Thyroid gland (tissue), 4 donors: ENCODE results near the gene MYL5. TPM values are rescaled to one million over a fixed set of nuclear protein-coding genes. Genes with fewer than 3 reads are reported as not detected.
A peak's percentile ranks its signal among the peaks of the same experiment; 100 is the strongest.
"Not testable (repeated sequence)": the region's sequence is repeated elsewhere in the genome, so short reads cannot be mapped to it uniquely, and the experiment has no call there.

Source experiments
- DNase-seq, 2 donors: peaks; one replicate each; pipeline ENCODE4 v3.0.0-alpha.2; 2019
- H3K27ac ChIP-seq, 3 donors: fragments of 200-600 bp; sonication (generic); 1 replicate in 2 of 3; 2 replicates in 1 of 3; pipeline ENCODE4 v1.5.1; 2016 to 2019; ENCODE audit warnings: mild to moderate bottlenecking in 1 of 3, moderate library complexity in 1 of 3
- H3K27me3 ChIP-seq: fragments of 200-600 bp; sonication (generic); one replicate; pipeline ENCODE4 v1.5.1; 2019
- H3K36me3 ChIP-seq, 2 donors: fragments of 200-600 bp; sonication (generic); one replicate each; pipeline ENCODE4 v1.5.1; 2016 to 2019
- H3K4me1 ChIP-seq, 2 donors: fragments of 200-600 bp; sonication (generic); one replicate each; pipeline ENCODE4 v1.5.1; 2017 to 2019
- H3K4me3 ChIP-seq, 3 donors: fragments of 200-600 bp; sonication (generic); replicated peaks in 1 of 3; 1 replicate in 2 of 3; 2 replicates in 1 of 3; pipeline ENCODE4 v1.5.1; 2016; ENCODE audit warnings: mild to moderate bottlenecking in 1 of 3
- H3K9me3 ChIP-seq: fragments of 200-600 bp; sonication (generic); one replicate; pipeline ENCODE4 v1.5.1; 2017
- POLR2A ChIP-seq, 2 donors: fragments of 450-650 bp; IDR thresholded peaks; one replicate each; pipeline ENCODE4 v1.6.1; 2017; ENCODE audit warnings: antibody characterized with exemption in 2 of 2, mild to moderate bottlenecking in 2 of 2, moderate library complexity in 1 of 2
- WGBS, 2 donors: methylation state at CpG; one replicate each; pipeline ENCODE4 v1.1.5; 2017; 5-methylcytosine and 5-hydroxymethylcytosine counted together
- intact Hi-C: fragments of 100-400 bp; cut with DNase I; formaldehyde crosslinking; loops from one replicate; pipeline ENCODE4 v1.15.1; 2023
- total RNA-seq, 4 donors: library from RNA; depleted of rRNA; stranded (reverse); fragments of >200 nt; gene quantifications; one replicate each; pipeline ENCODE4 v1.2.3, GENCODE V29; 2016
- TF ChIP-seq, protein P1 (sequence below), 6 experiments: fragments of 200-600 bp in 3 of 6; fragments of 450-650 bp in 3 of 6; sonication (generic) in 3 of 6; IDR thresholded peaks; one replicate each; pipeline ENCODE4 v1.5.1; 2016 to 2019; ENCODE audit warnings: antibody characterized with exemption in 6 of 6, mild to moderate bottlenecking in 2 of 6, inconsistent platforms in 1 of 6, moderate library complexity in 1 of 6

Gene MYL5
- total RNA-seq, 4 donors from 2014 or later = 13.0 to 17.5 (median 14.2) TPM

DNA sequence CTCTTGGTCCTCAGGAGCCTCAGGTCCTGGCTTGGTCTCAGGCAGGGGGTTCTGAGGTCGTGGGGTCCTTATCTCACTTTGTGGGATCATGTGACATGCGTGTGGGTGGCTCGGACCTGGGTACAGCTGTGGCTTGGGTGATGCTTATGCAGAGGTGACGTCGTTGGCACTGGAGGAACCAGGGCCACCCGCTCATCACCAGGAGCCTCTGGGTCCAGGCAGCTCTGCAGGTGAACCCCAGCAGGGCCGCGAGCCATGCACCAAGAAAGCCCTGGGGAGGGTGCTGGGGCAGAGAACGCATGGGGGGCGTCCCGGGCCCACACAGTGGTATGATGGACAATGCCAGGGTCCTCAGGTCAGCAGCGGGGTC lies 9.0 kb upstream of the MYL5 start:
- Histone ChIP-seq H3K27me3 (no peaks in the 10 kb centered on the region), H3K27ac (no peak overlapping the region), H3K4me1 (peaks cover 0 to 12% of the 10 kb centered on the region in 2 donors), H3K36me3 (no peaks in the 10 kb centered on the region), H3K9me3 (no peaks in the 10 kb centered on the region), H3K4me3 (no peak overlapping the region)
- peak in 1 of 2 donors; percentile 3 for DNase-seq
- WGBS, 2 donors = 90 to 91% methylated on average over 8 to 12 of the region's 12 CpGs
- intact Hi-C loops = no loop called here
- no peak for TF ChIP-seq POLR2A (IDR thresholded peaks at IDR 0.05)
- TF ChIP-seq, protein P1, sequence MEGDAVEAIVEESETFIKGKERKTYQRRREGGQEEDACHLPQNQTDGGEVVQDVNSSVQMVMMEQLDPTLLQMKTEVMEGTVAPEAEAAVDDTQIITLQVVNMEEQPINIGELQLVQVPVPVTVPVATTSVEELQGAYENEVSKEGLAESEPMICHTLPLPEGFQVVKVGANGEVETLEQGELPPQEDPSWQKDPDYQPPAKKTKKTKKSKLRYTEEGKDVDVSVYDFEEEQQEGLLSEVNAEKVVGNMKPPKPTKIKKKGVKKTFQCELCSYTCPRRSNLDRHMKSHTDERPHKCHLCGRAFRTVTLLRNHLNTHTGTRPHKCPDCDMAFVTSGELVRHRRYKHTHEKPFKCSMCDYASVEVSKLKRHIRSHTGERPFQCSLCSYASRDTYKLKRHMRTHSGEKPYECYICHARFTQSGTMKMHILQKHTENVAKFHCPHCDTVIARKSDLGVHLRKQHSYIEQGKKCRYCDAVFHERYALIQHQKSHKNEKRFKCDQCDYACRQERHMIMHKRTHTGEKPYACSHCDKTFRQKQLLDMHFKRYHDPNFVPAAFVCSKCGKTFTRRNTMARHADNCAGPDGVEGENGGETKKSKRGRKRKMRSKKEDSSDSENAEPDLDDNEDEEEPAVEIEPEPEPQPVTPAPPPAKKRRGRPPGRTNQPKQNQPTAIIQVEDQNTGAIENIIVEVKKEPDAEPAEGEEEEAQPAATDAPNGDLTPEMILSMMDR (IDR thresholded peaks at IDR 0.05) = no peak

DNA sequence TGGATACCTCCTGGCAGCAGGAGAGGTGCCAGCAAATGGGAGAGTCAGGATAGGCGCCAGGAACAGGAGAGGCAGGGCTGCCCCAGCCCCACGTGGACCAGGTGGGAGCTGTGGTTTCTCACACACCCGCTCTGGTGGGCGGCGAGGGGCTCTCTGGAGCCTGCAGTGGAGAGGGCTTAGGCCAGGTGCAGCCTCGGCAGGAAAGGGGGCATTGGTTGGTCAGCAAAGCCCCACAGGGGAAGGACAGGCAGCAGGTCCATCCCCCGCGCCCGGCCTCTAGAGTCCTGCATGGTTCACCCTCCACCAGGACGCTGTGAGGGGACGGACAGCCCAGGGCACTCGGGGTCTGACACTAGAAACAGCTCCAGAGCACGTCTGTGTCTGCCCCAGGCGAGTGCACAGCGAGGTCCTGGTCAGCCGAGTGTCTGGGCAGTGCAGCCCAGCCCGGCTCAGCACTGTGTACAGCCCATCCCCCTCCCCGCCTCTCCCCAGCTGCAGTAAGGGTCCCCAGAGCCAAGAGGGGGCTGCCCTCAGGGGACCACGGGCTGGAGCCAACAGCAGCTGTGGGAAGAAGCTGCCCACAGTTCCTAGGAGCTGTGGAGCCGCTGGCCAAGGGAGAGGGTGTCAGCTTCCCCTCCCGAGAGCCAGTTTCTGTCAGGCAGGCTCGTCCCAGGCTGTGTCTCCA lies 8.4 kb upstream of the MYL5 start:
- TF ChIP-seq, protein P1 (IDR thresholded peaks at IDR 0.05) = no peak
- TF ChIP-seq POLR2A (IDR thresholded peaks at IDR 0.05) = no peak
- 69 to 72% methylated on average over 10 to 14 of the region's 22 CpGs for WGBS, 2 donors
- no peak overlapping the region for H3K27ac ChIP-seq
- H3K9me3 ChIP-seq = no peaks in the 10 kb centered on the region
- peaks cover 0 to 12% of the 10 kb centered on the region in 2 donors for H3K4me1 ChIP-seq
- intact Hi-C loops = no loop called here
- no peaks in the 10 kb centered on the region for H3K27me3 ChIP-seq
- no peak overlapping the region for H3K4me3 ChIP-seq
- DNase-seq = peak in 1 of 2 donors; percentile 2
- H3K36me3 ChIP-seq = no peaks in the 10 kb centered on the region

DNA sequence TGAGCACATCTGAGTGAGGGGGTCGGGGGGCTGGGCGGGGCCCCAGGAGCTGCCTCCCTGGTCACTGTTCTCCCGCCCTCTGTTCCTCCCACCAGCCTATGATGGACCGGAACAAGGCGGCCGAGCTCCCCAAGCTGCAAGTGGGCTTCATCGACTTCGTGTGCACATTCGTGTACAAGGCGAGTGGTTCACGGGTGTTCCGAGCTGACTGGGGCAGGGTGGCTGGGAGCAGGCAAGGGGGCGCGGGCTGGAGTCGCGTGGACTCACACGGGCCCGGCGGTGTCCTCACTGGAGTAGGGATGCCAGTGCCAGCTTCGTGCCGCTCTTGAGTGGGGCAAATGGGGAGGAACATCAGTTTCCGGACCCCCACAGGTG lies 7.9 kb upstream of the MYL5 start:
- H3K4me1 ChIP-seq = peaks cover 0 to 12% of the 10 kb centered on the region in 2 donors
- H3K27me3 ChIP-seq = no peaks in the 10 kb centered on the region
- no peak for TF ChIP-seq POLR2A (IDR thresholded peaks at IDR 0.05)
- TF ChIP-seq, protein P1 (IDR thresholded peaks at IDR 0.05) = no peak
- H3K4me3 ChIP-seq = no peak overlapping the region
- intact Hi-C loops = no loop called here
- peaks cover 2 to 5% of the 10 kb centered on the region in 2 donors for H3K36me3 ChIP-seq
- H3K9me3 ChIP-seq = no peaks in the 10 kb centered on the region
- WGBS, 2 donors = 84% methylated on average over 21 of the region's 22 CpGs; no CpG with 5 or more reads in 1 of the 2 donors
- DNase-seq = no peak
- no peak overlapping the region for H3K27ac ChIP-seq

DNA sequence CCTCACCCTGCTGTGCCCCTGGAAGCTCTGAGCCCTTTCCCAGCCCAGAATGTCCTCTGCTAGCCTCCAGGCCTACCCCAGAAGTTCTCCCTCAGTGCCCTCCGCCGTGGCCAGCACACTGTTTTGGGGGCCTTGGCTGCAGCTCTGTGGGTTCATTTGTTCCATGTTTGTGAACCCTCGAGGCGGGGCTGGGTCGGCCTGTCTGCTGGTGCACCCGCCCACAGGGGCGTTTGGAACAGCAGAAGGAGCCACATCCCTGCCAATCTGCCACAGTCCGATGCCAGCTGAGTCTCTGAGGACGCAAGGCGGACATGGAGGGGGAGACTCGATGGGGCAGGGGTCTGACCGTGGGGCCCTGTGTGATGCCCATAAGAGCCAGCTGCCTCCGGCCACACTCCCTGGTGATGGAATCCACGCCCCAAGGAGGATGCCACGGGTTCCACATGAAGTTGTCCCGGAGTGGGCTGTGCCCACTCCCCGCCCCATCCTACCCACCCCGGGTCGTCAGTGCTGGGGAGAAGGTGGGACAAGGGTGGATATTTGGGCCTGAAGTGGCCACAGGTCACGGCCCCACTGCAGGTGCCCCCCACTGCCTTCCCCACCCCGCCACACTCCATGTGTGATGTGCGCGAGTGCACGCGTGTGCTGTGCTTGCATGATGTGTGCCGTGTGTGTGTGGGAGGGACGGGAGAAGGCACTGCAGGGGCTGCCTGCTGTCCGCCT lies 7.4 kb upstream of the MYL5 start:
- DNase-seq = no peak
- intact Hi-C loops = no loop called here
- H3K27me3 ChIP-seq = no peaks in the 10 kb centered on the region
- no peak for TF ChIP-seq POLR2A (IDR thresholded peaks at IDR 0.05)
- TF ChIP-seq, protein P1 (IDR thresholded peaks at IDR 0.05) = no peak
- WGBS, 2 donors = 88 to 89% methylated on average over 7 to 13 of the region's 28 CpGs
- H3K4me1 ChIP-seq = peaks cover 0 to 12% of the 10 kb centered on the region in 2 donors
- peaks cover 8 to 10% of the 10 kb centered on the region in 2 donors for H3K36me3 ChIP-seq
- no peak overlapping the region for H3K27ac ChIP-seq
- H3K4me3 ChIP-seq = no peak overlapping the region
- H3K9me3 ChIP-seq = no peaks in the 10 kb centered on the region

DNA sequence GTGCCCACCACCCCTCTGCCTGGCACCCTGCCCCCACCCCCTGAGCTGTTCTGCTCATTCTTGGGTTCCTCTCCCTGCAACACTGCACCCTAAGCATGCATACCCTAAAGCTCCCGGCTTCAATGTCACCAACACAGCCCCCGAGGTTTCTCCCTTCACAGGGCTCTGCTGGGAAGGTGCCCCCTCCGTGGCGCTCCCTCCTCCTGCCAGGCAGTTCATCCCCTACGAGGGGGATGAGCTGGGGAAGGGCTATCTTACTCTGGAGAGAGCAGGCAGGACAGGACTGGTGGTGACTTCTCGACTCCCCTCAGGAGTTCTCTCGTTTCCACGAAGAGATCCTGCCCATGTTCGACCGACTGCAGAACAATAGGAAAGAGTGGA lies 6.8 kb upstream of the MYL5 start:
- TF ChIP-seq POLR2A (IDR thresholded peaks at IDR 0.05) = no peak
- TF ChIP-seq, protein P1 (IDR thresholded peaks at IDR 0.05) = no peak
- Histone ChIP-seq H3K9me3 (no peaks in the 10 kb centered on the region), H3K27ac (no peak overlapping the region), H3K4me3 (no peak overlapping the region), H3K4me1 (peaks cover 0 to 12% of the 10 kb centered on the region in 2 donors), H3K27me3 (no peaks in the 10 kb centered on the region), H3K36me3 (peaks cover 11 to 13% of the 10 kb centered on the region in 2 donors)
- DNase-seq = no peak
- 65 to 68% methylated on average over 7 to 10 of the region's 10 CpGs for WGBS, 2 donors
- intact Hi-C loops = no loop called here

DNA sequence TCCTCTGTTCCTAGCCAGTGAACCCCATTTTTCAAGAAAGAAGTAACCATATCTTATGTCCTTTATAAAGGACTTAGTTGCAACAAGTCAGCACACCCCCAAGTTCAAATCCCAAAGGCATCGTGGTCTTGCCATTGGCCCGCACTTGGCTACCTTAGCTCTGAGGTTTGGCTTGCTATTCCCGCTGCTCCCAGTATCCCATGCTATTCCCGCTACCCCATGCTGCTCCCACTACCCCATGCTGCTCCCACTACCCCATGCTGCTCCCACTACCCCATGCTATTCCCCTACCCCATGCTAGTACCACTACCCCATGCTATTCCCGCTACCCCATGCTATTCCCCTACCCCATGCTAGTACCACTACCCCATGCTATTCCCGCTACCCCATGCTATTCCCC lies 6.1 kb upstream of the MYL5 start:
- peaks cover 4 to 14% of the 10 kb centered on the region in 2 donors for H3K4me1 ChIP-seq
- intact Hi-C loops, H3K4me3 ChIP-seq, H3K27me3 ChIP-seq, H3K9me3 ChIP-seq, DNase-seq, H3K27ac ChIP-seq: not testable (repeated sequence)
- peaks cover 11 to 13% of the 10 kb centered on the region in 2 donors for H3K36me3 ChIP-seq
- WGBS, 2 donors = 89 to 92% methylated on average over 6 of the region's 6 CpGs
